ENCODE measurements around the gene FIGNL1.

GRCh38 chr7:50466815-50467585 lies 16.9 kb upstream of the FIGNL1 start:
- TF ChIP-seq, protein P1, sequence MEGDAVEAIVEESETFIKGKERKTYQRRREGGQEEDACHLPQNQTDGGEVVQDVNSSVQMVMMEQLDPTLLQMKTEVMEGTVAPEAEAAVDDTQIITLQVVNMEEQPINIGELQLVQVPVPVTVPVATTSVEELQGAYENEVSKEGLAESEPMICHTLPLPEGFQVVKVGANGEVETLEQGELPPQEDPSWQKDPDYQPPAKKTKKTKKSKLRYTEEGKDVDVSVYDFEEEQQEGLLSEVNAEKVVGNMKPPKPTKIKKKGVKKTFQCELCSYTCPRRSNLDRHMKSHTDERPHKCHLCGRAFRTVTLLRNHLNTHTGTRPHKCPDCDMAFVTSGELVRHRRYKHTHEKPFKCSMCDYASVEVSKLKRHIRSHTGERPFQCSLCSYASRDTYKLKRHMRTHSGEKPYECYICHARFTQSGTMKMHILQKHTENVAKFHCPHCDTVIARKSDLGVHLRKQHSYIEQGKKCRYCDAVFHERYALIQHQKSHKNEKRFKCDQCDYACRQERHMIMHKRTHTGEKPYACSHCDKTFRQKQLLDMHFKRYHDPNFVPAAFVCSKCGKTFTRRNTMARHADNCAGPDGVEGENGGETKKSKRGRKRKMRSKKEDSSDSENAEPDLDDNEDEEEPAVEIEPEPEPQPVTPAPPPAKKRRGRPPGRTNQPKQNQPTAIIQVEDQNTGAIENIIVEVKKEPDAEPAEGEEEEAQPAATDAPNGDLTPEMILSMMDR (IDR thresholded peaks at IDR 0.05) = no peak
- TF ChIP-seq POLR2A (IDR thresholded peaks at IDR 0.05) = no peak
